Fibroblast of pulmonary artery (primary cell): ENCODE data around the gene CDKN1A.

Experiments
- DNase-seq: peaks from one replicate; pipeline ENCODE4 v3.0.0-alpha.2; 2010; ENCODE audit warnings: low read depth
- H3K4me3 ChIP-seq: replicated peaks from 2 replicates; pipeline ENCODE4 v1.5.1; 2011; ENCODE audit warnings: low read depth, mild to moderate bottlenecking, control low read depth, low read length, moderate library complexity
- CTCF ChIP-seq: IDR thresholded peaks from 2 replicates; pipeline ENCODE4 v1.5.1; 2011; ENCODE audit warnings: mild to moderate bottlenecking, control low read depth, low read length, inconsistent platforms; ENCODE audit errors: missing control alignments

The CDKN1A gene

GRCh38 chr6:36691612-36692011 lies 13.1 kb downstream of the CDKN1A start:
- no peak for DNase-seq
- TF ChIP-seq CTCF, result no peak
- no peak overlapping the region for H3K4me3 ChIP-seq

DNA sequence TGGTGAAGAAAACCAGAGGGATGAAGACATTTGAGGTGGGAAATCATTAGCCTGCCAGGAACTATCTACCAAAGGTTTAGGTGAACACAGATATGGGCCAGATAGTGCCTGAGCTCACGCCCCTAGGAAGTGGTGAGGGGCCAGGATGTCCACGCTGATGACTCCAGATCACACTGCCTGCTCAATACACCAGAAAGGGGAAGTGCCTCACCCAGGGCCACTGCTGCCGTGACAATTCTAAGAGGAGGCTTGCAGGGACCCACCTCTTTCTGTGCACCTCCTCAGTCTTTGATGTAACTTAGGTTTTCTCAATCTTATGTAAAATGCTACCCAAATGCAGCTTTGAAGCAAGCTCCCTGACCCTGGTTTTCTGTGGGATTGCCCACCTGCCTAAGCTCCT lies 13.7 kb downstream of the CDKN1A start:
- no peak for TF ChIP-seq CTCF
- DNase-seq, result no peak
- H3K4me3 ChIP-seq, result no peak overlapping the region

GRCh38 chr6:36692861-36693702 lies 14.6 kb downstream of the CDKN1A start:
- DNase-seq, result no peak
- no peak for TF ChIP-seq CTCF
- no peak overlapping the region for H3K4me3 ChIP-seq

- DNase-seq, result no peak
- TF ChIP-seq CTCF, result no peak
- no peak overlapping the region for H3K4me3 ChIP-seq
Observed at GRCh38 chr6:36694616-36695015, 16.1 kb downstream of the CDKN1A start.

DNA sequence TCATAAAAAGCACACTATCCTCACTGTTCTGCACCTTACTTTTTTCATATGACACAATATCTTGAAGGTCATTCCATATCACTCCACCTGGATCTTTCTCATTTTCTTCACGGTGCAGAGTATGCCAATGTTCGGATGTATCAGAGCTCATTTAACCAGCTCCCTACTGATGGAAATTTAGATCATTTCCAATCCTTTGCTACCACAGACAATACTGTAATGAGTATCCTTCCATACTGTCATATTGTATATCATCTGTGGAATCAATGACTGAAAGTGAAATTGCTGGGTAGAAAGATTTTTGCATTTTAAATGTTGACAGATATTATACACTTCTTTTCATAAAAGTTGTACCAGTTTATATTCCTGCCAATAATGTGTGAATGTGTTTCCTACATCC lies 16.9 kb downstream of the CDKN1A start:
- DNase-seq, result no peak
- no peak for TF ChIP-seq CTCF
- no peak overlapping the region for H3K4me3 ChIP-seq

GRCh38 chr6:36697481-36697903 lies 19.0 kb downstream of the CDKN1A start, which contains the start of gene RAB44:
Gene RAB44 (plus strand): TSS chr6:36697826. CDS start chr6:36704236, 6,410 bp downstream.
- H3K4me3 ChIP-seq, result no peak within 1 kb of the TSS
- no peak for DNase-seq
- no peak for TF ChIP-seq CTCF

DNA sequence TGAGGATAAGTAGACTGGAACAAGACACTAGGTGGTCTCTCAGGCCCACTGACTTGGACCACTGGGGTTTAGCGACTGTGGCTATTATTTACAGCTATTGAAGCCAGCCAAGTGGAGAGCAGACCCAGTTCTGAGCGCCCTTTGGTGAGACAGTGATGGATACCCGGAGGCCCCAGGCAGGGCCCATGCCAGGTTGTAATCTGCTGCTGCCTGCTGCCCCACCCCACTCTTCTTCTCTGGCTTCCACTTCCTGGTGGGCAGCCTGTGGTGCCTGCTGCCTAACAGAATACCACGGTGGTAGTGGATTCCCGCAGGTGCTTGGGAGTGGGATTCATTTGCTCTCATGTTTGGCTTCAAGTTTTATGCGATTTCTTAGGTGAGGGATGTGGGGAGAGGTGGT lies 19.7 kb downstream of the CDKN1A start:
- TF ChIP-seq CTCF, result no peak
- no peak overlapping the region for H3K4me3 ChIP-seq
- no peak for DNase-seq
